Skeletal muscle tissue (tissue), 4 donors: Measurements from ENCODE around the gene SOD3. TPM values are rescaled to one million over a fixed set of nuclear protein-coding genes. Genes with fewer than 3 reads are reported as not detected.

Experiments used
- H3K27ac ChIP-seq: one replicate; pipeline ENCODE4 v1.7.0; 2013; ENCODE audit warnings: mild to moderate bottlenecking, low read depth, low read length, inconsistent platforms
- H3K27me3 ChIP-seq, 3 donors: one replicate each; pipeline ENCODE4 v1.7.0; 2013; ENCODE audit warnings: low read length in 3 of 3; ENCODE audit not compliant: control insufficient read depth in 3 of 3, insufficient read depth in 3 of 3
- H3K36me3 ChIP-seq, 3 donors: one replicate each; pipeline ENCODE4 v1.7.0; 2013; ENCODE audit warnings: low read length in 3 of 3; ENCODE audit not compliant: control insufficient read depth in 3 of 3, insufficient read depth in 3 of 3
- H3K4me1 ChIP-seq, 3 donors: one replicate each; pipeline ENCODE4 v1.7.0; 2013; ENCODE audit warnings: low read length in 3 of 3, mild to moderate bottlenecking in 3 of 3; ENCODE audit not compliant: control insufficient read depth in 3 of 3, insufficient read depth in 3 of 3
- H3K4me3 ChIP-seq, 3 donors: one replicate each; pipeline ENCODE4 v1.7.0; 2013; ENCODE audit warnings: low read length in 3 of 3
- H3K9ac ChIP-seq, 3 donors: one replicate each; pipeline ENCODE4 v1.7.0; 2013; ENCODE audit warnings: low read length in 3 of 3, mild to moderate bottlenecking in 3 of 3, moderate library complexity in 2 of 3, low read depth in 1 of 3
- H3K9me3 ChIP-seq, 3 donors: one replicate each; pipeline ENCODE4 v1.7.0; 2013; ENCODE audit warnings: low read length in 3 of 3; ENCODE audit not compliant: control insufficient read depth in 3 of 3
- total RNA-seq: library from RNA; depleted of rRNA; stranded (reverse); fragments of >200 nt; gene quantifications from one replicate; pipeline ENCODE4 v1.2.3, GENCODE V29; 2014
- donor health status: Osteomylitis.

SOD3 gene
- total RNA-seq, 1 donor from 2014 or later, result 13.6 TPM

DNA sequence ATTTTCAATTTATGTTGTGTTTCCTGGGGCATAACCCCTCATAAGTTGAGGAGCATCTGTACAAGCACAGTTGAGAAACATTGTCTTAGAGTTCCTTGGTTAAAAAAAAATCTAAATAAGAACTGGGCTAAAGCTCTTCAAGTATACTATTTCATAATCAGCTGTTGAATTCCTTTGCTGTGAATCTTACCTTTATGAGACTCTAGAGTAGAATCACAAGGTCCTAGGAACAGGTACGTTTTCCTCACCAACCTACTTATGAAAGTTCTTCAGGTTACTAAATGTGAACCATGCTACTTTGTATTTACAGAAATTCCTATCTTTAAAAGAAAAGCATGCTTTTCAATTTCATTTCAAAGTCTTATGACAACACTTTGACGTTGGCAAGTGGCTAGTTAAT is 20.9 kb upstream of the SOD3 start:
- Histone ChIP-seq H3K4me1 (peaks cover 0 to 5% (median 4%) of the 10 kb centered on the region in 3 donors), H3K27me3 (no peaks in the 10 kb centered on the region), H3K36me3 (no peaks in the 10 kb centered on the region), H3K4me3 (no peak overlapping the region), H3K9me3 (no peaks in the 10 kb centered on the region), H3K9ac (no peak overlapping the region), H3K27ac (no peak overlapping the region)

DNA sequence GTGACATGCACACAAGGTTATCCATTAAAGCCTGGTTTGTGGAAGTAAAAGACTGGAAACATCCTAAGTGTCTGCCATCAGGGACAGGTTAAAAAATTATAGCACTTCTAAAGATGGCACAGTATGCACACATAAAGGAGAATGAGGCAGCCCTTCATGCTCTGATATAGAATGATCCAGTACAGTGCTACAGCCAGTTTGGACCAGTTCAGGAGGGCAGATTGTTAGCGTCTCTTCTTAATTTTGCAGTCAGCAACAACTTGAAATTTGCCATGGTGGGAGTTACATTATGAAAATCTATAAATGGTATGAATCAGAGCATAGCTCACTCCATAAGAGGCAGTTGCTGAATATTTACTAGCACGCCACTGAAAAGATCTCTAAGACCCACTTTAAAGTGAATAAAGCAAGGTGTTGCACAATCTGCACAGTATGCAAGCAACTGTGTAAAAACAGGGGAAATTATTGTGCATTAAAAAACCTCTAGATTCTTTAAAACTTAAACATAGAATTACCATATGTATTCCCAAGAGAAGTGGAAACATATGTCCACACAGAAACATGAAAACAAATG is 20.3 kb upstream of the SOD3 start:
- no peaks in the 10 kb centered on the region for H3K36me3 ChIP-seq
- H3K9me3 ChIP-seq, result no peaks in the 10 kb centered on the region
- peaks cover 0 to 5% (median 4%) of the 10 kb centered on the region in 3 donors for H3K4me1 ChIP-seq
- H3K9ac ChIP-seq, result no peak overlapping the region
- H3K4me3 ChIP-seq, result no peak overlapping the region
- no peaks in the 10 kb centered on the region for H3K27me3 ChIP-seq
- no peak overlapping the region for H3K27ac ChIP-seq

DNA sequence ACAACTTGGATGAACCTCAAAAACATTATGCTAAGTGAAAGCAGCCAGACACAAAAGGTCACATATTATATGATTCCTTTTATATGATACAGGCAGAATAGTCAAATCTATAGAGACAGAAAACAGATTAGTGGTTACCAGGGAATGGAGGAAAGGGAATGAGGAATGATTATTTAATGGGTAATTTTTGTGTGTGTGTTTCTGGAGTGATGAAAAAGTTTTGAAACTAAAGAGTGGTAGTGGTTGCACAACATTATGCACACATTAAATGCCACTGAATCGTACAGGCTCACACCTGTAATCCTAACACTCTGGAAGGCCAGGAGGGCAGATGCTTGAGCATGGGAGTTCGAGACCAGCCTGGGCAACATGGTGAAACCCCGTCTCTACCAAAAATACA is 19.6 kb upstream of the SOD3 start:
- H3K27me3 ChIP-seq, result no peaks in the 10 kb centered on the region
- H3K36me3 ChIP-seq, result no peaks in the 10 kb centered on the region
- peaks cover under 1 to 5% (median 4%) of the 10 kb centered on the region in 3 donors for H3K4me1 ChIP-seq
- H3K9ac ChIP-seq, result no peak overlapping the region
- no peak overlapping the region for H3K4me3 ChIP-seq
- H3K9me3 ChIP-seq, result no peaks in the 10 kb centered on the region
- no peak overlapping the region for H3K27ac ChIP-seq

DNA sequence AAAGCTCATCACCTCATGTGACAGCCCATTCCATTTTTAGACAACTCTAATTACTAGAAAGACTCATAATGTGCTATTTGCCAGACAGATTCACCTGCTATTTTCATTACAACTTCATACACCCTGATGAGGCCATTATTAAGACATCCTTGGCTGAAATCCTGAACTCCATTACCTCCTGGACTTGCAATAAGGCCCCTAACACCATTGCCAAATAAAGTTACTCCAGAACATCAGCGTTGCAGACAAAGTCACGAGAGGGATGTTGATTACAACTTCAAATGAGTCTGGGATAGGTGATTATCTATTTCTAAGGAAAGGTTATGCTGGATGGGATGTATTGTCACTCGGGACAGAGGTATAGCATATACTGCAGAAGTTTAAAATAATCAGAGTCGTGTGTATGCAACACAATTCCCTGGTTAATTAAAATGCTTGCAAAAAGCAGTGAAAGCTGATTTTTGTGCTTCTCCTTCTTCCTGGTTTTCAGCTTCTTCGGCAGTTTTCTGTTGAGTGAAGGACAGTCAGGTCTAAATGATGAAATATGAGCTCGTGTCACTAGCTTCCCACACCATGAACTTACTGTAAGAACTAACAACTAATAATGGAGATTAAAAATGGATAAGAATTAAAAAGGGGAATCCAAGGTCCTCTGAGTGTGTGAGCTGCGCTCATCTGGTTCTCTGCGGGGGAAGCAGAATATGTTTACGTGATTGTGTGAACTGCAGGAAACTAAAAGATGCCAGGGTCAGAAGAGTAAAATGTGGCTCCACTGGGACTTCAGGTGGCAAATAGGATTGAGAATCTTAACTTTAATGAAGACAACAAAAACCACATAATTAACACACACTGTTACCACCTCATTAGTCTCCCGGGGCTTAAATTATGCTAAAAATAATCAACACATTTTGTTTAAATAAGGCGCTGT is 17.6 kb upstream of the SOD3 start:
- no peaks in the 10 kb centered on the region for H3K27me3 ChIP-seq
- no peak overlapping the region for H3K9ac ChIP-seq
- H3K9me3 ChIP-seq, result no peaks in the 10 kb centered on the region
- H3K4me1 ChIP-seq, result peaks cover 11 to 18% (median 14%) of the 10 kb centered on the region in 3 donors
- no peak overlapping the region for H3K27ac ChIP-seq
- H3K36me3 ChIP-seq, result no peaks in the 10 kb centered on the region
- no peak overlapping the region for H3K4me3 ChIP-seq

DNA sequence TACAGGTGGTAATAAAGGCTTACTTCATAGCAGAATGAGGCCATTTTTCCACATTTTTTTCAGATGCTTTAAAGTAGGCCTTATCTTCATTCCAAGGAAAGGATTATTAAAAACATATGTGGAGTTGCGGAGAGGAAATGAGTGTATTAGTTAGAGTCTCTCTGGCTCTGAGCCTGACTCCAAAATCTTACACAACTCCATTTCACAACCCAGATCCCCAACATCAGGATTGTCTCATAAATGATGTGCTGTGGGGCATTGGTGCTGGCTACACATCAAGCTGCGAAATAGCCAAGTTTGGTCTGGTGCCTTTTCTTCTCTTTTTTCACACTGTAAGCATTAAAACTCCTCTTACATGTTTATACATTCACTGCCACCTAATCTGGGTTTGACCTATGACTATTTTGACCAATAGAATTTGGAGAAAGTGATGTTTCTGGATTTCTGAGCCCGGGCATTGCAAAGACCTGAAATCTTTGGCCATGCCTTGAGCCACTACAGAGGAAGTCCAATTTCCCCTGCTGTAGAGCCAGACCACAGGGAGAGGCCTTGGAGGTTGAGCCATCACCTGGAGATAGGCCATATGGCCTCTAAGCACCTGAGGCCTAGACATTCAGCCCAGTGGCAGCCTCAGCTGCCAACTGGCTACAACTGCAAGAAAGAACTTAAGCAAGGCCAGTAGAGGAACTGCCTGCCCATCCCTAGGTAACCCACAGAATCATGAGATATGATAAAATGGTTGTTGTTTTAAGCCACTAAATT is 16.7 kb upstream of the SOD3 start:
- Histone ChIP-seq H3K27ac (no peak overlapping the region), H3K4me3 (no peak overlapping the region), H3K9ac (no peak overlapping the region)

DNA sequence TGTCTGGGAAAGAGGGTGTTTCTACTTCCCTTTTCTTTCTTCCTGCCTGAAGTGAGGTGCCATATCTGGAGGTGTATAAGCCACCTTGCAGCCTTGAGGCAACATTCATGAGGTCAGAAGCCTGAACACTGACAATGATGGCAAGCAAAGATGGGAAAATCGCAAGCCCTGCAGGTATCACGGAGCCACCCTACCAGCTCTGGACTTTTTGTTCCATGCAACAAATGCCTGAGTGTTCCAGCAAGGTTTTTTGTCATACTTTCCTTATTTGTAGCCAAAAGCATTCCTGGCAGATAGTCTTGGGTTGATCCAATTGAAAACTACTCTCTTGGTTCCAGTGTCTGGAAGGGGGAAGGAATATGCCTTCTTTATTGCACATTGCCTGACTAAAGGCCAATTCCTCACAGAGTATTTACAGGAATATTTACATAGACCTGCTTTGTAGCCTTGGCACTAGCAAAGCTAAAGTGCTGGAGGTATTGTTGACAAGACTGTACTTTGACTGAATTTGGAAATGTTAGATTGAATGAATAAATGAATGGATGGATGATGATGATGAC is 14.4 kb upstream of the SOD3 start:
- Histone ChIP-seq H3K9me3 (no peaks in the 10 kb centered on the region), H3K9ac (no peak overlapping the region), H3K4me1 (peaks cover 11 to 18% (median 14%) of the 10 kb centered on the region in 3 donors), H3K27me3 (no peaks in the 10 kb centered on the region), H3K27ac (no peak overlapping the region), H3K4me3 (no peak overlapping the region), H3K36me3 (no peaks in the 10 kb centered on the region)

More for the DNA sequence above, 16.7 kb upstream of the SOD3 start:
- Histone ChIP-seq H3K4me1 (peaks cover 11 to 18% (median 14%) of the 10 kb centered on the region in 3 donors), H3K9me3 (no peaks in the 10 kb centered on the region), H3K36me3 (no peaks in the 10 kb centered on the region), H3K27me3 (no peaks in the 10 kb centered on the region)

DNA sequence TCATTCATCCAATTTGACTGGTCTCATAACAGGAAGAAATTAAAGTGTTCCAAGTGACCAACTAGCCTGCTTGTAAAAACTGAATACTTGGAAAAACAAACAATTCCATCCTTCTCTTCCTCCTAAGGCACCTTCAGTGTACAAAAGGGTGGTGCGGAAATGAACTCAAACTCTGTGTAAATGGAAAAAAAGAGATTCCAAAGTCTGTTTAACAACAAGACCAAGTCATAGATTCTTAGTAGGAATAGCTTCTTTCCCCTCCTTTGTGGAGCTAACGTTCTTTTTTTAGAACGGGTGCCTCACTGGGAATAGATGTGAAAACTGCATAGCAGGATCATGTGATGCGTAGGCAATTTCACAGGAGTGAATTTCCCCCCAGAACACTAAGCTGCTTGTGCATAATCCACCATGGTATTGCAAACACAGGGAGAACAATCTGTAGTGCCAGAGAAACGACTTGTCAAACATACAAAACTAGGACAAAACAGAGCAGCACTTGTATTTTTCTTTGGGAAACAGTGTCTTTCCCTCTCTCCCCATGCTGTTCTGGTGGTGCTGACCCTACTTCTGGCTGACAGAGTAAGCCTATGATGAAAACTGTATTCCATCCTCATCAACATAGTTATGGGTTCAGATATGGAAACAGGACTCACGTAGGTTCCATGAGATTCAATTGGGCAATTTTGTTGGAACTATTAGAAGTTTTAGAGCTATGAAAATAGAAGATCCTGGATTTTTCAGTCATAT is 13.2 kb upstream of the SOD3 start:
- peak overlapping the region; percentile 39 for H3K27ac ChIP-seq

DNA sequence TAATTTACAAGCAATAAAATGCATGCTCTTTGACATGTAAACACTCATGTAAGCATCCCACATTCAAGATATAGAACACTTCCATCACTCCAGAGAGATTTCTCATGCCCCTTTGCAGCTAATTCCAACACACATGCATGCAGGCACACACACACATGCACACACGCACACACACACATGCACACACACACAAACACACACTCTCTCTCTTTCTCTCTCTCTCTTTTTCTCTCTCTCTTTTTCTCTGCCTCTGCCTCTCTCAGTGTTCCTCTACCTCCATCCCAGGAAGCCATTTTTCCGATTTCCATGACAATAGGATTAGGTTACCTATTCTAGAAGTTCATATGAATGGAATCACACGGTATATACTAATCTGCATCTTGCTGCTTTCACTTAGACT is 11.9 kb upstream of the SOD3 start:
- Histone ChIP-seq H3K27me3 (no peaks in the 10 kb centered on the region), H3K4me3 (no peak overlapping the region), H3K9me3 (no peaks in the 10 kb centered on the region), H3K9ac (no peak overlapping the region), H3K4me1 (peaks cover 9 to 18% (median 11%) of the 10 kb centered on the region in 3 donors), H3K36me3 (no peaks in the 10 kb centered on the region), H3K27ac (no peak overlapping the region)

More for the DNA sequence above, 13.2 kb upstream of the SOD3 start:
- Histone ChIP-seq H3K4me1 (peaks cover 11 to 18% (median 14%) of the 10 kb centered on the region in 3 donors), H3K36me3 (no peaks in the 10 kb centered on the region), H3K27me3 (no peaks in the 10 kb centered on the region), H3K4me3 (peak overlapping the region in 1 of 3 donors; percentile 12), H3K9me3 (no peaks in the 10 kb centered on the region), H3K9ac (no peak overlapping the region)

DNA sequence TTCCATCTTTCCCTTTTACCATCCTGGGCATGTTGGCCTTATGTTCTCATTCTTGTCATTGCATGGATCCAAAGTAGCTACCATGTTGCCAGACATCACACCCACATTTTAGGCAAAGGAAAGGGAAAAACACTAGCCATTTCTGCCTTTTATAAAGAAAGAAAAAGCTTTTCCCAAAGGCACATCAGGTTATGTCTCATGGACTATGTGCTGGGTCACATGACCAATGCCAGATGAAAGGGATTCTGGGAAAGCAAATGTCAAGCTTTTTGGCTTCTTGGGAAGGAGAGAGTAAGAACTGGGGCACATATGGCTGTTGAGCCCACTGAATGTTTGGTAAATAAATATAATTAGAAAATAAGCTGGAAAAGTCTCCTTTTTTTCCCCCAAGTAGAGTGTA is 4.3 kb upstream of the SOD3 start:
- no peak overlapping the region for H3K27ac ChIP-seq
- H3K9ac ChIP-seq, result no peak overlapping the region
- H3K27me3 ChIP-seq, result no peaks in the 10 kb centered on the region
- no peaks in the 10 kb centered on the region for H3K9me3 ChIP-seq
- no peaks in the 10 kb centered on the region for H3K36me3 ChIP-seq
- no peak overlapping the region for H3K4me3 ChIP-seq
- H3K4me1 ChIP-seq, result peaks cover 15 to 19% (median 18%) of the 10 kb centered on the region in 3 donors
